ENCODE measurements around the gene MOV10.
A peak's percentile ranks its signal among the peaks of the same experiment; 100 is the strongest.

The MOV10 gene

DNA sequence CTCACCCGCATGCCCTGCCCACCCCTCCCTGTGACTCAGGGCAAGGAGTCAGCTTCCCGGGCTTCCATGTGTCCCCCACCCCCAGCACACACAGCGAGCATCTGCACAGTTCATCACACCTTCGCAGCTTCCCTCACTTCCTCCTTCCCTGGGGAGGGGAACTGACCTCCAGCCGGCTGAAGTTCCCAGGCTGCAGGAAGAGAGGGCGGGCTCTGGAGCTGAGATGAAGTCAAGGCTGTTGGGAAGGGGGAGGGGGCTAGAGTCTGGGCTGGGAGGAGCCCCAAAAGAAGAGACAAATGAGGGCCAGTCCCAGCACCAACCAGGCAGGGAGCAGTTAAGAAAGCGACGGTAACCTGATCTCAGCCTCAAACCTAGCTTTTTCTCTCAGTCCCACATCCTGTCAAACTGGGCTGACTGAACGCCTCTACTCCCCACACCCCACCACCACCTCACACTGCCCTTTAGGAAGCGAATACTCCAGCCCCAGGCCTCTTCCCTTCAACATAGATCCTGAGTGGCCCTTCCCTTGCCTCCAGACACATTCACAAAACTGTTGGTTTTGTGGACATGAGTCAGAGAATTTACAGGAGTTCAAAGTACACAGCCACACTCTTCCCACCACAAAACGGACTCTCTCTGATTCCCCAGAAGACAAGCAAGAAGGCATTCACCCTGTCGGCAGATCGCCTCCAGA, 30.6 kb downstream of the MOV10 start:
- peak overlapping the region; percentile 35 for H3K27ac ChIP-seq (replicated peaks; ENCODE audit: low read length)
- H2AFZ ChIP-seq (ENCODE audit: low read length) = peak overlapping the region; percentile 58
- no peak overlapping the region for H3K9ac ChIP-seq (ENCODE audit: low read depth, low read length, poor library complexity)
- peaks cover 4% of the 10 kb centered on the region for H3K79me1 ChIP-seq (ENCODE audit: low read depth, low read length)
- no peak overlapping the region for H2BK5ac ChIP-seq (ENCODE audit: low read length)
- H3K36me3 ChIP-seq (replicated peaks in 1 of 2; ENCODE audit: control insufficient read depth in 2 of 2, insufficient read depth in 2 of 2, low read length in 2 of 2) = peaks cover 11 to 41% of the 10 kb centered on the region in 2 donors
- peak overlapping the region; percentile 91 for H2AK5ac ChIP-seq (ENCODE audit: low read depth, low read length)
- H3K4me2 ChIP-seq (ENCODE audit: insufficient read depth, low read length, poor library complexity, severe bottlenecking) = peak overlapping the region; percentile 63
- peak overlapping the region; percentile 13 for H2BK120ac ChIP-seq (ENCODE audit: low read depth, low read length)
- H4K8ac ChIP-seq (ENCODE audit: low read depth, low read length) = no peak overlapping the region
- no peaks in the 10 kb centered on the region for H3K9me3 ChIP-seq (replicated peaks in 1 of 2; ENCODE audit: control insufficient read depth in 2 of 2, insufficient read depth in 1 of 2, low read depth in 1 of 2, low read length in 2 of 2)
- H3K14ac ChIP-seq (ENCODE audit: low read length) = no peak overlapping the region
- no peak overlapping the region for H4K91ac ChIP-seq (ENCODE audit: low read depth, low read length, poor library complexity)
- peak; percentile 83 for DNase-seq (ENCODE audit: low spot score)
- H3K27me3 ChIP-seq (ENCODE audit: control insufficient read depth in 3 of 3, insufficient read depth in 3 of 3, low read depth in 1 of 3, low read length in 3 of 3) = peaks cover 0 to 20% (median 0%) of the 10 kb centered on the region in 3 experiments
- H3K4ac ChIP-seq (ENCODE audit: low read length) = no peak overlapping the region
- no CpG with 5 or more reads among the region's 13 CpGs for WGBS, 2 donors (ENCODE audit: extremely low coverage in 2 of 2, insufficient read length in 2 of 2, insufficient replicate concordance in 1 of 2)
- no peak overlapping the region for H2BK15ac ChIP-seq (ENCODE audit: low read length)
- peaks cover 27 to 32% of the 10 kb centered on the region in 2 donors for H3K4me1 ChIP-seq (ENCODE audit: control insufficient read depth in 2 of 2, insufficient read depth in 1 of 2, low read depth in 1 of 2, low read length in 2 of 2)
- peak overlapping the region; percentile 81 for H3K18ac ChIP-seq (ENCODE audit: low read length)
- H2BK12ac ChIP-seq (ENCODE audit: low read length) = no peak overlapping the region
- H3K23ac ChIP-seq (ENCODE audit: low read depth, low read length, poor library complexity) = peak overlapping the region; percentile 76
- H3K4me3 ChIP-seq (ENCODE audit: low read length in 2 of 2) = peak overlapping the region; percentile 7 to 64

DNA sequence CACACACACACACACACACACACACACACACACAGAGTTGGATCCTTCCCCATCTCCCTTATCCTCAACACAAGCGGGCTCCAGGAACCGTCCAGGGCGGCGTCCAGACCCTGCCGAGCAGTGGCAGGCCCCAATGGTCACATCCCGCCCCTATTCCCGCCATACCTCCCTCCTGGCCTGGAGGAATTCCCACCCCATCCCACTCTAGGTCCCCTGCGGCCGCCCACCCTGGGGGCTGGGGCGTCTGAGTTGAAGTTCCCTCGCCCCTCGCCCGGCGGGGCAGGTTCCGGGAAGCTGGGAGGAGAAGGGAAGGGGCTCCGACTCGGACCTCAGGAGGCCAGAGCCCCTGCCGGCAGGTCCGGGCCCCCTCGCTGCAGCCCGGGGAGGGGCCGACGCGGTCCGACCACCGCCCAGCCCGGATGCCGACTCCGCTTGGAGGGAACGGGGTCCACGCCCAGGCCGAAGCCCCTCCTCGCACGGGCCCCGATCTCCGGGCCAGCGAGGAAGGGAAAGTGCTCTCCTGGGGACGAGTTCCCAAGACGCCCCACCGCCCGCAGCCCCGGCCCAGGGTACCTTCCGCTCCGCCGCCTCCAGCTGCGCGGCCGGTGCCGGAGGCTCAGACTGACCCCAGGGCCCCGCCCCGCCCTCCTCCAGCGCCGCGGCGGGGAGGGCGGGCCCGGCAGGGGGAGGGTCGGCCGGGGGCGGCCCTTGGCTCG, 32.2 kb downstream of the MOV10 start, which contains the start of gene RHOC:
TSS of gene RHOC (minus strand) at position 623 of the 716 bp plus-strand sequence. CDS start 3,328 bp downstream, outside the sequence.
- H3K18ac ChIP-seq (ENCODE audit: low read length) = peak within 1 kb of the TSS; percentile 88
- no peak within 1 kb of the TSS for H2BK15ac ChIP-seq (ENCODE audit: low read length)
- H3K23ac ChIP-seq (ENCODE audit: low read depth, low read length, poor library complexity) = peak within 1 kb of the TSS; percentile 57
- peaks cover 3 to 25% of the 10 kb centered on the region in 2 donors for H3K36me3 ChIP-seq (replicated peaks in 1 of 2; ENCODE audit: control insufficient read depth in 2 of 2, insufficient read depth in 2 of 2, low read length in 2 of 2)
- peak within 1 kb of the TSS; percentile 84 for H3K4me2 ChIP-seq (ENCODE audit: insufficient read depth, low read length, poor library complexity, severe bottlenecking)
- peak within 1 kb of the TSS; percentile 92 for H3K9ac ChIP-seq (ENCODE audit: low read depth, low read length, poor library complexity)
- peak within 1 kb of the TSS; percentile 8 for H2AK5ac ChIP-seq (ENCODE audit: low read depth, low read length)
- H3K4me3 ChIP-seq (ENCODE audit: low read length in 2 of 2) = peak within 1 kb of the TSS; percentile 64 to 89
- no peaks in the 10 kb centered on the region for H3K9me3 ChIP-seq (replicated peaks in 1 of 2; ENCODE audit: control insufficient read depth in 2 of 2, insufficient read depth in 1 of 2, low read depth in 1 of 2, low read length in 2 of 2)
- no peak within 1 kb of the TSS for H4K91ac ChIP-seq (ENCODE audit: low read depth, low read length, poor library complexity)
- no CpG with 5 or more reads among the region's 61 CpGs for WGBS, 2 donors (ENCODE audit: extremely low coverage in 2 of 2, insufficient read length in 2 of 2, insufficient replicate concordance in 1 of 2)
- peak; percentile 78 for DNase-seq (ENCODE audit: low spot score)
- H3K79me1 ChIP-seq (ENCODE audit: low read depth, low read length) = peaks cover 4% of the 10 kb centered on the region
- H2AFZ ChIP-seq (ENCODE audit: low read length) = peak within 1 kb of the TSS; percentile 90
- H3K4me1 ChIP-seq (ENCODE audit: control insufficient read depth in 2 of 2, insufficient read depth in 1 of 2, low read depth in 1 of 2, low read length in 2 of 2) = peaks cover 23 to 24% of the 10 kb centered on the region in 2 donors
- no peak within 1 kb of the TSS for H3K14ac ChIP-seq (ENCODE audit: low read length)
- peak within 1 kb of the TSS; percentile 57 for H3K27ac ChIP-seq (replicated peaks; ENCODE audit: low read length)
- H4K8ac ChIP-seq (ENCODE audit: low read depth, low read length) = no peak within 1 kb of the TSS
- H2BK5ac ChIP-seq (ENCODE audit: low read length) = peak within 1 kb of the TSS; percentile 43
- no peak within 1 kb of the TSS for H2BK12ac ChIP-seq (ENCODE audit: low read length)
- H3K4ac ChIP-seq (ENCODE audit: low read length) = no peak within 1 kb of the TSS
- no peak within 1 kb of the TSS for H2BK120ac ChIP-seq (ENCODE audit: low read depth, low read length)
- peaks cover 0 to 35% (median 0%) of the 10 kb centered on the region in 3 experiments for H3K27me3 ChIP-seq (ENCODE audit: control insufficient read depth in 3 of 3, insufficient read depth in 3 of 3, low read depth in 1 of 3, low read length in 3 of 3)

DNA sequence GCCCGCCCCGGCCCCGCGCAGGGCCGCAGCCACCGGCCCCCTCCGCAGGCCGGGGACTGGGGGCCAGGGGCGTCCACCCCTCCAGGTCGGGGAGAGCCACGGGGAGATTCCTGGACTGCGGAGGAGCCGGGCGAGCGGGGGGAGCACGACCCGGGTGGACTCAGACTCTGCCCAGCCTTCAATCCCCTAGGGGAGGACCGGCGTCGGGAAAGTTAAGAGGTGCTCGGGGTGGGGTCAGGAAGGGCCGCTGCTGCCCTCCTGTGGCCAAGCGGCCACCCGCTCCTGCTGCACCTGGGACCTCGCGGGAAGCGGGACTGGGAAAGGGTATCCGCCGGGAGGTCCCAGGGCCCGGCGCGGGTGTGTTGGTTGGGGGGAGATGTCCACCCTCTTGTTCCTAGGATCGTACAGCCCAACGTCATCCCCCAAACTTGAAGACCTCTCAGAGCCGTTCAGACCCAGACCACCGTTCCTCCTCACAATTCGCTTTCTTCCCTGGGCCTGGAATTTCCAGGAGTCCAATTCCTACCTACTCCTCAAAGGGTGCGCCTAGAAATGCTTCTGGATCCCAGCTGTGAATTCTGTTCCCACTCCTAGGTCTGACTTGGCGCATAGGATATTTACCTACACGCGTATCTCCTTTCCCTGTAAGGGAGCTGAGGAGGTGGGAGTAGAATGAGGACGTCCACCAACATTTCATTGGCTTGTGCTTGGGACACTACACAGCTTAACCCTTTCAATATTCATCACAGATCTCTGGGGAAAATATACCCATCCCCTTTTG, 33.0 kb downstream of the MOV10 start:
- Histone ChIP-seq H3K9me3 (replicated peaks in 1 of 2; ENCODE audit: control insufficient read depth in 2 of 2, insufficient read depth in 1 of 2, low read depth in 1 of 2, low read length in 2 of 2) (no peaks in the 10 kb centered on the region), H3K4me3 (ENCODE audit: low read length in 2 of 2) (peak overlapping the region; percentile 64 to 89), H4K8ac (ENCODE audit: low read depth, low read length) (no peak overlapping the region), H3K79me1 (ENCODE audit: low read depth, low read length) (peaks cover 4% of the 10 kb centered on the region), H3K4ac (ENCODE audit: low read length) (no peak overlapping the region), H3K9ac (ENCODE audit: low read depth, low read length, poor library complexity) (no peak overlapping the region), H4K91ac (ENCODE audit: low read depth, low read length, poor library complexity) (no peak overlapping the region), H3K4me1 (ENCODE audit: control insufficient read depth in 2 of 2, insufficient read depth in 1 of 2, low read depth in 1 of 2, low read length in 2 of 2) (peaks cover 23 to 24% of the 10 kb centered on the region in 2 donors), H3K14ac (ENCODE audit: low read length) (no peak overlapping the region), H3K36me3 (replicated peaks in 1 of 2; ENCODE audit: control insufficient read depth in 2 of 2, insufficient read depth in 2 of 2, low read length in 2 of 2) (peaks cover under 1 to 18% of the 10 kb centered on the region in 2 donors), H2BK12ac (ENCODE audit: low read length) (no peak overlapping the region), H2BK120ac (ENCODE audit: low read depth, low read length) (no peak overlapping the region), H2AK5ac (ENCODE audit: low read depth, low read length) (no peak overlapping the region), H2AFZ (ENCODE audit: low read length) (peak overlapping the region; percentile 90), H3K4me2 (ENCODE audit: insufficient read depth, low read length, poor library complexity, severe bottlenecking) (peak overlapping the region; percentile 84), H3K18ac (ENCODE audit: low read length) (peak overlapping the region; percentile 80), H3K23ac (ENCODE audit: low read depth, low read length, poor library complexity) (peak overlapping the region; percentile 14), H2BK15ac (ENCODE audit: low read length) (no peak overlapping the region), H3K27ac (replicated peaks; ENCODE audit: low read length) (peak overlapping the region; percentile 57), H2BK5ac (ENCODE audit: low read length) (peak overlapping the region; percentile 43), H3K27me3 (ENCODE audit: control insufficient read depth in 3 of 3, insufficient read depth in 3 of 3, low read depth in 1 of 3, low read length in 3 of 3) (peaks cover 0 to 42% (median 0%) of the 10 kb centered on the region in 3 experiments)
- DNase-seq (ENCODE audit: low spot score) = peak; percentile 86
- no CpG with 5 or more reads among the region's 42 CpGs for WGBS, 2 donors (ENCODE audit: extremely low coverage in 2 of 2, insufficient read length in 2 of 2, insufficient replicate concordance in 1 of 2)
